HL-60 (cell line): Measurements from ENCODE around the gene CYB561D2.

Source experiments
- CTCF ChIP-seq: IDR thresholded peaks from one replicate; pipeline ENCODE4 v1.5.1; 2011; ENCODE audit warnings: low read length, control low read depth, inconsistent platforms; ENCODE audit not compliant: insufficient read depth
- GABPA ChIP-seq: IDR thresholded peaks from 2 replicates; pipeline ENCODE4 v1.6.1; 2012; ENCODE audit warnings: low read depth
- POLR2AphosphoS5 ChIP-seq: IDR thresholded peaks from 2 replicates; pipeline ENCODE4 v1.6.1; 2012; ENCODE audit warnings: low read depth
- REST ChIP-seq: IDR thresholded peaks from 2 replicates; pipeline ENCODE4 v1.6.1; 2012; ENCODE audit warnings: low read depth; ENCODE audit not compliant: insufficient replicate concordance

GRCh38 chr3:50330330-50330729, 20.3 kb upstream of the CYB561D2 start:
- TF ChIP-seq CTCF, result no peak
- TF ChIP-seq POLR2AphosphoS5, result no peak
- TF ChIP-seq REST, result no peak
- TF ChIP-seq GABPA, result no peak
